MM.1S (cell line): Measurements from ENCODE around the gene TEX101.
"Not testable (repeated sequence)": the region's sequence is repeated elsewhere in the genome, so short reads cannot be mapped to it uniquely, and the experiment has no call there.

ENCODE experiments used
- DNase-seq: peaks from one replicate; pipeline ENCODE4 v3.0.0-alpha.2; 2015
- H2AFZ ChIP-seq: fragments of 300-600 bp; sonication (generic); 2 replicates; pipeline ENCODE4 v1.6.0; 2016; ENCODE audit warnings: antibody characterized with exemption, low read length
- H3F3A ChIP-seq: fragments of 300-600 bp; sonication (generic); 2 replicates; pipeline ENCODE4 v1.6.1; 2016; ENCODE audit warnings: mild to moderate bottlenecking, antibody characterized with exemption, low read length, moderate library complexity, mixed read lengths; ENCODE audit not compliant: insufficient read depth
- H3K27ac ChIP-seq: fragments of 300-600 bp; sonication (generic); 2 replicates; pipeline ENCODE4 v1.5.1; 2016; ENCODE audit warnings: mild to moderate bottlenecking, low read length
- H3K27me3 ChIP-seq: fragments of 300-600 bp; sonication (generic); replicated peaks from 2 replicates; pipeline ENCODE4 v1.6.0; 2016; ENCODE audit warnings: low read length; ENCODE audit not compliant: insufficient read depth
- H3K36me3 ChIP-seq: fragments of 300-600 bp; sonication (generic); replicated peaks from 2 replicates; pipeline ENCODE4 v1.6.1; 2016; ENCODE audit warnings: mild to moderate bottlenecking, low read length, mixed read lengths; ENCODE audit not compliant: insufficient read depth
- H3K4me1 ChIP-seq: fragments of 300-600 bp; sonication (generic); 2 replicates; pipeline ENCODE4 v1.6.1; 2016; ENCODE audit warnings: low read length, mixed read lengths
- H3K4me2 ChIP-seq: fragments of 300-600 bp; sonication (generic); 2 replicates; pipeline ENCODE4 v1.6.0; 2016; ENCODE audit warnings: low read depth, low read length
- H3K4me3 ChIP-seq: fragments of 300-600 bp; sonication (generic); 2 replicates; pipeline ENCODE4 v1.5.1; 2016; ENCODE audit warnings: low read length, mixed read lengths
- H3K79me2 ChIP-seq: fragments of 300-600 bp; sonication (generic); 2 replicates; pipeline ENCODE4 v1.6.1; 2016; ENCODE audit warnings: mixed run types, low read length, mixed read lengths
- H3K9ac ChIP-seq: fragments of 300-600 bp; sonication (generic); 2 replicates; pipeline ENCODE4 v1.6.1; 2016; ENCODE audit warnings: low read length, mixed read lengths
- H3K9me2 ChIP-seq: fragments of 300-600 bp; sonication (generic); replicated peaks from 2 replicates; pipeline ENCODE4 v1.6.1; 2016; ENCODE audit warnings: mild to moderate bottlenecking, low read length, mixed read lengths; ENCODE audit not compliant: insufficient read depth
- H3K9me3 ChIP-seq: fragments of 300-600 bp; sonication (generic); replicated peaks from 2 replicates; pipeline ENCODE4 v1.6.1; 2016; ENCODE audit warnings: mild to moderate bottlenecking, low read length, mixed read lengths; ENCODE audit not compliant: insufficient read depth
- H4K20me1 ChIP-seq: fragments of 300-600 bp; sonication (generic); 2 replicates; pipeline ENCODE4 v1.6.1; 2016; ENCODE audit warnings: mild to moderate bottlenecking, low read length, moderate library complexity, mixed read lengths; ENCODE audit not compliant: insufficient read depth
- EZH2 ChIP-seq: fragments of 300-600 bp; sonication (generic); optimal IDR thresholded peaks from 2 replicates; pipeline ENCODE3; 2017; ENCODE audit warnings: low read depth, mild to moderate bottlenecking, antibody characterized with exemption, low read length, mixed read lengths
- EZH2phosphoT487 ChIP-seq: fragments of 300-600 bp; sonication (generic); IDR thresholded peaks from 2 replicates; pipeline ENCODE4 v1.6.1; 2018; ENCODE audit warnings: antibody characterized with exemption, low read length
- TF ChIP-seq, protein P1 (sequence below): fragments of 300-600 bp; sonication (generic); IDR thresholded peaks from 2 replicates; pipeline ENCODE4 v1.5.1; 2016; ENCODE audit warnings: antibody characterized with exemption, low read length, mixed read lengths

The TEX101 gene

DNA sequence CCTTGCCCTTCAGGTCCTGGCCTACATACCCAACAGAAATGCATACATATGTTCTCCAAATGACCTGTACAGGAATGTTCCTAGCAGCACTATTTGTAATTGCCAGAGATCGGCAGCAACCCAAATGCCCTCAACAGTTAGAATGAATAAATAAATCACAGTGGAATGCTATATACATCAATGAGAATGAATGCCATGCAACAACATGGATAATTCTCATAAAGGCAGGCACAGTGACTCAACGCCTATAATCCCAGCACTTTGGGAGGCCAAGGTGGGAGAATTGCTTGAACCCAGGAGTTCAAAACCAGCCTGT is 18.6 kb downstream of the TEX101 start:
- TF ChIP-seq EZH2phosphoT487 (no peak), EZH2 (no peak)
- TF ChIP-seq, protein P1, sequence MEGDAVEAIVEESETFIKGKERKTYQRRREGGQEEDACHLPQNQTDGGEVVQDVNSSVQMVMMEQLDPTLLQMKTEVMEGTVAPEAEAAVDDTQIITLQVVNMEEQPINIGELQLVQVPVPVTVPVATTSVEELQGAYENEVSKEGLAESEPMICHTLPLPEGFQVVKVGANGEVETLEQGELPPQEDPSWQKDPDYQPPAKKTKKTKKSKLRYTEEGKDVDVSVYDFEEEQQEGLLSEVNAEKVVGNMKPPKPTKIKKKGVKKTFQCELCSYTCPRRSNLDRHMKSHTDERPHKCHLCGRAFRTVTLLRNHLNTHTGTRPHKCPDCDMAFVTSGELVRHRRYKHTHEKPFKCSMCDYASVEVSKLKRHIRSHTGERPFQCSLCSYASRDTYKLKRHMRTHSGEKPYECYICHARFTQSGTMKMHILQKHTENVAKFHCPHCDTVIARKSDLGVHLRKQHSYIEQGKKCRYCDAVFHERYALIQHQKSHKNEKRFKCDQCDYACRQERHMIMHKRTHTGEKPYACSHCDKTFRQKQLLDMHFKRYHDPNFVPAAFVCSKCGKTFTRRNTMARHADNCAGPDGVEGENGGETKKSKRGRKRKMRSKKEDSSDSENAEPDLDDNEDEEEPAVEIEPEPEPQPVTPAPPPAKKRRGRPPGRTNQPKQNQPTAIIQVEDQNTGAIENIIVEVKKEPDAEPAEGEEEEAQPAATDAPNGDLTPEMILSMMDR: no peak
- Histone ChIP-seq H3F3A (no peaks in the 10 kb centered on the region; the same call in 1 of the 2 replicates), H3K4me3 (no peak overlapping the region), H3K4me1 (peaks cover 2% of the 10 kb centered on the region; the same call in 1 of the 2 replicates), H3K36me3 (no peaks in the 10 kb centered on the region), H4K20me1 (no peaks in the 10 kb centered on the region), H3K9me3 (no peaks in the 10 kb centered on the region), H3K27ac (no peak overlapping the region), H3K27me3 (peaks cover 5% of the 10 kb centered on the region), H2AFZ (no peak overlapping the region), H3K79me2 (no peaks in the 10 kb centered on the region), H3K9me2 (no peaks in the 10 kb centered on the region), H3K9ac (no peak overlapping the region), H3K4me2 (no peak overlapping the region)
- DNase-seq: no peak

- no peak for DNase-seq
- no peaks in the 10 kb centered on the region for H3K9me2 ChIP-seq
- no peak overlapping the region for H3K4me3 ChIP-seq
- H3K9me3 ChIP-seq: no peaks in the 10 kb centered on the region
- no peak overlapping the region for H3K27ac ChIP-seq
- H4K20me1 ChIP-seq: no peaks in the 10 kb centered on the region
- TF ChIP-seq EZH2phosphoT487 (no peak), EZH2 (no peak)
- TF ChIP-seq, protein P1: no peak
- H3K36me3 ChIP-seq: no peaks in the 10 kb centered on the region
- H3K27me3 ChIP-seq: peaks cover 5% of the 10 kb centered on the region
- H3K4me2 ChIP-seq: no peak overlapping the region
- no peaks in the 10 kb centered on the region; the same call in 1 of the 2 replicates for H3F3A ChIP-seq
- H3K4me1 ChIP-seq: peaks cover 2% of the 10 kb centered on the region; the same call in 1 of the 2 replicates
- H2AFZ ChIP-seq: no peak overlapping the region
- H3K79me2 ChIP-seq: no peaks in the 10 kb centered on the region
- no peak overlapping the region for H3K9ac ChIP-seq
Measured at GRCh38 chr19:43433689-43434088, 19.0 kb downstream of the TEX101 start.

DNA sequence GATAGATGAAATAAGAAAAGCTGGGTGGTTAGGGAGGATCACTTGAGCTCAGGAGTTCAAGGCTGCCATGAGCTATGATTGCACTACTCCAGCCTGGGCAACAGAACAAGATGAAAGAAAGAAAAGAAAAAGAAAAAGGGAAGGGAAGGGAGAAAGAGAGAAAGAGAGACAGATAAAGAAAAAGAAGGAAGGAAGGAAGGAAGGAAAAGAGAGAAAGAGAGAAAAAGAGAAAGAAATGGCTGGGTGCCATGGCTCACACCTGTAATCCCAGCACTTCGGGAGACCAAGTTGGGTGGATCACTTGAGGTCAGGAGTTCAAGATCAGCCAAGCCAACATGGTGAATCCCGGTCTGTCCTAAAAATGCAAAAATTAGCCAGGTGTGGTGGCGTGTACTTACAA is 21.1 kb downstream of the TEX101 start:
- H3F3A ChIP-seq: no peaks in the 10 kb centered on the region; the same call in 1 of the 2 replicates
- H3K36me3 ChIP-seq: no peaks in the 10 kb centered on the region
- peaks cover 5% of the 10 kb centered on the region for H3K27me3 ChIP-seq
- TF ChIP-seq, protein P1: no peak
- no peak for TF ChIP-seq EZH2phosphoT487
- TF ChIP-seq EZH2: no peak
- no peaks in the 10 kb centered on the region for H3K9me2 ChIP-seq
- no peak overlapping the region for H2AFZ ChIP-seq
- H4K20me1 ChIP-seq: no peaks in the 10 kb centered on the region
- no peak overlapping the region for H3K4me3 ChIP-seq
- peaks cover 2% of the 10 kb centered on the region; the same call in 1 of the 2 replicates for H3K4me1 ChIP-seq
- no peak overlapping the region for H3K9ac ChIP-seq
- H3K27ac ChIP-seq: no peak overlapping the region
- no peaks in the 10 kb centered on the region for H3K9me3 ChIP-seq
- no peaks in the 10 kb centered on the region for H3K79me2 ChIP-seq
- H3K4me2 ChIP-seq: no peak overlapping the region
- no peak for DNase-seq

DNA sequence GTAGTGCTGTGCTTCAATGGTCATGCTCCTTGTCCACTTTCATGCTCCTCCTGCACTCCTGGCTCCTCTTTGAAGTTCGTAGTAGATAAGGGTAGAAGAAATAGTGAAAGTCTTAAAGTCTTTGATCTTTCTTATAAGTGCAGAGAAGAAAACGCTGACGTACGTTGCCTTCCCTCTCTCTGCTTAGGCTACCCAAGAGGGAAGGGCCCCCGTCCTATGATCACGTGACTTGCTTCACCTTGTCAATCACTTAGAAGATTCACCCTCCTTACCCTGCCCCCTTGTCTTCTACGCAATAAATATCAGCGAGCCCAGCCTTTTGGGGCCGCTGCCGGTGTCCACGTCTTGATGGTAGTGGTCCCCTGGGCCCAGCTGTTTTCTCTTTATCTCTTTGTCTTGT is 22.6 kb downstream of the TEX101 start:
- DNase-seq, H3K9me2 ChIP-seq: not testable (repeated sequence)

More for the DNA sequence above, 22.6 kb downstream of the TEX101 start:
- H3F3A ChIP-seq, H3K79me2 ChIP-seq, H4K20me1 ChIP-seq, H3K27ac ChIP-seq, H2AFZ ChIP-seq, H3K27me3 ChIP-seq, H3K9me3 ChIP-seq, H3K4me2 ChIP-seq, H3K4me3 ChIP-seq, H3K36me3 ChIP-seq, H3K4me1 ChIP-seq, H3K9ac ChIP-seq: not testable (repeated sequence)
